ENCODE data around the gene TMEM147.

DNA sequence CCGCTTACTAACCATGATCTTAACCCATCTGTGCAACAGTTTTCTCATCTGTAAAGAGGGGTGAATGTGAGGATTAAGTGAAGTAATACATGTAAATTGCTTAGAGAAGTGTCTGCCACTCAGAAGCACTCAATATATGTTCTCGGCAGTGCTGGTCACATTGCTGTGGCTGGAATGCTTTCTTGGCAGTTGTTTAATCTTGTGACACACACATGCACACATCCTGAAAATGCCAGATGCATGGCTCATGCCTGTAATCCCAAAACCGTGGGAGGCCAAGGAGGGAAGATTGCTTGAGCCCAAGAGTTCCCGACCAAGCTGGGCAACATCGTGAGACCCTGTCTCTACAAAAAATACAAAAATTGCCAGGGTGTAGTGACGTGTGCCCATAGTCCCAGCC is 27.1 kb upstream of the TMEM147 start:
- TF ChIP-seq POLR2A (IDR thresholded peaks at IDR 0.05) (no peak), POLR2AphosphoS5 (IDR thresholded peaks at IDR 0.05) (no peak)
- TF ChIP-seq, protein P1, sequence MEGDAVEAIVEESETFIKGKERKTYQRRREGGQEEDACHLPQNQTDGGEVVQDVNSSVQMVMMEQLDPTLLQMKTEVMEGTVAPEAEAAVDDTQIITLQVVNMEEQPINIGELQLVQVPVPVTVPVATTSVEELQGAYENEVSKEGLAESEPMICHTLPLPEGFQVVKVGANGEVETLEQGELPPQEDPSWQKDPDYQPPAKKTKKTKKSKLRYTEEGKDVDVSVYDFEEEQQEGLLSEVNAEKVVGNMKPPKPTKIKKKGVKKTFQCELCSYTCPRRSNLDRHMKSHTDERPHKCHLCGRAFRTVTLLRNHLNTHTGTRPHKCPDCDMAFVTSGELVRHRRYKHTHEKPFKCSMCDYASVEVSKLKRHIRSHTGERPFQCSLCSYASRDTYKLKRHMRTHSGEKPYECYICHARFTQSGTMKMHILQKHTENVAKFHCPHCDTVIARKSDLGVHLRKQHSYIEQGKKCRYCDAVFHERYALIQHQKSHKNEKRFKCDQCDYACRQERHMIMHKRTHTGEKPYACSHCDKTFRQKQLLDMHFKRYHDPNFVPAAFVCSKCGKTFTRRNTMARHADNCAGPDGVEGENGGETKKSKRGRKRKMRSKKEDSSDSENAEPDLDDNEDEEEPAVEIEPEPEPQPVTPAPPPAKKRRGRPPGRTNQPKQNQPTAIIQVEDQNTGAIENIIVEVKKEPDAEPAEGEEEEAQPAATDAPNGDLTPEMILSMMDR (IDR thresholded peaks at IDR 0.05), result no peak
